ENCODE results near the gene YWHAQ. TPM values are rescaled to one million over a fixed set of nuclear protein-coding genes. Genes with fewer than 3 reads are reported as not detected.

YWHAQ gene
- total and polyA plus RNA-seq, 9 of the 15 experiments (the other 6 are each of a cell fraction or from before 2014, with no cell fraction given): 63.1 to 359 (median 203) TPM

DNA sequence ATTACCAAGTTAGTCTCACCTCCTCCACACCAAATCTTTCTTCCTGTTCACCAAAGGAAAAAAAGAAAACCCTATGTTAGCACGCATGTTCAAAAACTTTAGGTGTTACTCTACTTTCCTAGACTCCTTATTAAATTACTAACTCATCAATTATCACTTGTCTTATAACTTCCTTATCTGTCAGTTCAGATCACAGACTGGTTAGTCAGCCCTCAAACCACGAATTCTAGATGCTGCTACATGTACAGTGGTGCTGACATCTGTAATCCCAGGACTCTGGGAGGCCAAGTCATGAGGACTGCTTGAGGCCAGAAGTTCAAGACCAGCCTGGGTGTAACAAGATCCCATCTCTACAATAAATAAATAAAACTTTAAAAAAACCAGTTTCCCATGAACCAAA lies 3.5 kb downstream of the YWHAQ start (continued):
- TF ChIP-seq, protein P1, sequence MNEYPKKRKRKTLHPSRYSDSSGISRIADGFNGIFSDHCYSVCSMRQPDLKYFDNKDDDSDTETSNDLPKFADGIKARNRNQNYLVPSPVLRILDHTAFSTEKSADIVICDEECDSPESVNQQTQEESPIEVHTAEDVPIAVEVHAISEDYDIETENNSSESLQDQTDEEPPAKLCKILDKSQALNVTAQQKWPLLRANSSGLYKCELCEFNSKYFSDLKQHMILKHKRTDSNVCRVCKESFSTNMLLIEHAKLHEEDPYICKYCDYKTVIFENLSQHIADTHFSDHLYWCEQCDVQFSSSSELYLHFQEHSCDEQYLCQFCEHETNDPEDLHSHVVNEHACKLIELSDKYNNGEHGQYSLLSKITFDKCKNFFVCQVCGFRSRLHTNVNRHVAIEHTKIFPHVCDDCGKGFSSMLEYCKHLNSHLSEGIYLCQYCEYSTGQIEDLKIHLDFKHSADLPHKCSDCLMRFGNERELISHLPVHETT (CRISPR knock-in tag; conservative IDR thresholded peaks at IDR 0.05 in 1 of 2, IDR thresholded peaks at IDR 0.05 in 1 of 2): no peak
- TF ChIP-seq SMARCE1 (IDR thresholded peaks at IDR 0.05) (peak; percentile 26; the same call in 1 of the 2 replicates), TAF15 (IDR thresholded peaks at IDR 0.05; ENCODE audit: low read depth, low read length) (no peak), CREM (IDR thresholded peaks at IDR 0.05; ENCODE audit: low read depth) (no peak), ZNF707 (CRISPR knock-in tag; conservative IDR thresholded peaks at IDR 0.05) (no peak), MEIS2 (IDR thresholded peaks at IDR 0.05; ENCODE audit: partially characterized antibody) (peak; percentile 86), MTA2 (IDR thresholded peaks at IDR 0.05; ENCODE audit: low read depth) (no peak), FOSL1 (tag; conservative IDR thresholded peaks at IDR 0.05) (peak; percentile 44; the same call in 1 of the 2 replicates)

DNA sequence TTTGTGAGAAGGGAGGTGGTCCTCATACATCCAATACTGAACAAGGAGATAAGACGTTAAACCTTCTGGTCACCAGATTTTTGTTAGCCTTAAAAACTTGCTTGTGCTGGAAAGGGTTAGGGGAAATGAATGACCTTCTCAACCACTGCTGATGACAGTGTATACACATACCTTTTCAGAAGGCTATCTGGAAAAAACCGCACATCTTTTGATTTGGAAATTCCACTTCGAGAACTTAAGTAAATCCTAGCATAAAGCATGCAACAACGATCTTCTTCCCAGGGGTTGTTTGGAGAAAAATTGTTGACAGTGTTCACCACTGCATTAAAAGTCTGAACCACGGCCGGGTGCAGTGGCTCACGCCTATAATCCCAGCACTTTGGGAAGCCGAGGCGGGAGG lies 7.6 kb downstream of the YWHAQ start:
- POLR2A ChIA-PET: interaction anchor here (0.8 to 1.4 kb wide), 5 partner anchors 9 to 15 kb away, joined by 3 to 5 read pairs (median 3); no protein-coding TSS in a partner anchor
- no TSS peak for BruUV-seq (replicated peaks)

More for the DNA sequence above, 7.6 kb downstream of the YWHAQ start:
- intact Hi-C loops (cut with micrococcal nuclease) (no loop called here), in situ Hi-C loops (cut with MboI) (no loop called here)
- H3K27me3 ChIP-seq (ENCODE audit: control insufficient read depth in 2 of 2, insufficient read depth in 2 of 2, low read length in 2 of 2): no peaks in the 10 kb centered on the region
- FAIRE-seq: no peak
- H2AFZ ChIP-seq (ENCODE audit: low read depth, low read length): no peak overlapping the region
- no peak overlapping the region for H3K4me2 ChIP-seq (ENCODE audit: insufficient read depth, low read length)
- no peaks in the 10 kb centered on the region; a peak in 2 of 5 replicates for H3K4me1 ChIP-seq (replicated peaks in 1 of 2; ENCODE audit: control insufficient read depth in 2 of 2, insufficient read depth in 2 of 2, low read length in 2 of 2)
- WGBS (ENCODE audit: insufficient coverage, low coverage, missing lambda C conversion rate): 79% methylated on average over 9 of the region's 9 CpGs
- CTCF ChIA-PET (ENCODE audit: low intra/inter-chr PET ratio): no interaction called here
- DNase-seq (ENCODE audit: extremely low read depth in 1 of 4, low spot score in 3 of 4): no peak
- H3K9me3 ChIP-seq (replicated peaks; ENCODE audit: control insufficient read depth, insufficient read depth, low read depth, low read length): no peaks in the 10 kb centered on the region
- no peak overlapping the region for H3K27ac ChIP-seq (ENCODE audit: extremely low read depth, low read depth, low read length)
- H3K9me1 ChIP-seq (ENCODE audit: control insufficient read depth, insufficient read depth, low read length): no peaks in the 10 kb centered on the region
- H3K36me3 ChIP-seq (ENCODE audit: control insufficient read depth, insufficient read depth, low read length): peaks cover 72% of the 10 kb centered on the region
- H3K4me3 ChIP-seq: no peak overlapping the region
- TF ChIP-seq NFXL1 (CRISPR knock-in tag; IDR thresholded peaks at IDR 0.05): no peak
- no peak for TF ChIP-seq BRD4 (IDR thresholded peaks at IDR 0.05)
- H4K20me1 ChIP-seq (replicated peaks; ENCODE audit: control insufficient read depth, insufficient read depth, low read length): peaks cover 4% of the 10 kb centered on the region; the same call in 1 of the 2 replicates
- H3K79me2 ChIP-seq (ENCODE audit: control insufficient read depth, insufficient read depth, low read length): peaks cover 98% of the 10 kb centered on the region
- H3K9ac ChIP-seq (ENCODE audit: insufficient read depth in 1 of 2, low read depth in 2 of 2, low read length in 2 of 2): no peak overlapping the region
- no peak for ATAC-seq

All from K562 (cell line).